GM19025 (cell line): ENCODE data around the gene PIWIL4.

Experiments
- ATAC-seq: cut with Tn5 transposase; IDR thresholded peaks from one replicate; pipeline ENCODE4 v1.9.1; 2021; ENCODE audit warnings: mild to moderate bottlenecking, low read depth, moderate library complexity; ENCODE audit not compliant: unreplicated experiment

The PIWIL4 gene

GRCh38 chr11:94567181-94567670 lies at the start of gene PIWIL4:
Gene PIWIL4, plus strand, starts transcription at chr11:94567368. Its CDS starts 151 bp downstream, at chr11:94567519.
- ATAC-seq: no peak

DNA sequence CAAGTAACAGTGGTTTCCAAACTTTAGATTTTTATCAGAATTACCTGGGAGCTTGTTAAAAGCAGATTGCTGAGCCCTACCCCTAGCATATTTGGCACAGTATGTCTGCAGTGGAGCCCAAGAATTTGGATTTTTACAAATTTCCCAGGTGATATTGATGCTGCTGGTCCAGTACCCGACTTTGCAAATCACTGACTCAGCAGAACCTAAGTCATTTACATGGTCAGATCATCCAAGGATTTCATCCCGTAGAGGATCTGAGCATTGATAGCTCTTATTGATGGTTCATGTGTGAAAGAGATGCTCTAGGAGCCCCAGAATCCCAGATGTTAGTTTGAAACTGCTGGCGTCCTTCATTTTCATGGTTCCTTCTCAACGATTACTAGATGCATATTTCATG lies 48.9 kb upstream of the PIWIL4 start:
- no peak for ATAC-seq

GRCh38 chr11:94519478-94520084 lies 47.6 kb upstream of the PIWIL4 start:
- ATAC-seq: no peak

- no peak for ATAC-seq
Measured at GRCh38 chr11:94521684-94522083, 45.5 kb upstream of the PIWIL4 start.

DNA sequence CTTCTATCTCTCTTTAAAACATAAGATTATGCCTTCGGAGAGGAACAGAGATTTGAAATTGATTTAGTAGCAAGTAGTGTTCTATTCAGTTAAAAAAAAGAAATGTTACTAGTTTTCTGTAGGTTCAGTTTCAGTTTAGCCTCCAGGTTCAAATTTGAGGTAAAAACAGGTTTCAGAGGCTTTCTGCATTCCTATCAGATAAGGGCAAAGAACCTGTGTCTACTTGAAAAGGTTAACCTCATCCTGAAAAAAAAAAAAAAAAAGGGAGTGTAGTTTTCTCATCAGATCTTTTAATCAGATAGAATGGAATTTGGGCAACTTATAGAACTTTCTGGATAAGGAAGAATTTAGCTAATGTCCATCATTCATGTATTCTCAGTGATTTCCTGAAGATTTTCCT lies 42.8 kb upstream of the PIWIL4 start:
- no peak for ATAC-seq

- no peak for ATAC-seq
Measured at GRCh38 chr11:94525546-94526324, 41.4 kb upstream of the PIWIL4 start.

GRCh38 chr11:94526645-94527438 lies 40.3 kb upstream of the PIWIL4 start:
- no peak for ATAC-seq

DNA sequence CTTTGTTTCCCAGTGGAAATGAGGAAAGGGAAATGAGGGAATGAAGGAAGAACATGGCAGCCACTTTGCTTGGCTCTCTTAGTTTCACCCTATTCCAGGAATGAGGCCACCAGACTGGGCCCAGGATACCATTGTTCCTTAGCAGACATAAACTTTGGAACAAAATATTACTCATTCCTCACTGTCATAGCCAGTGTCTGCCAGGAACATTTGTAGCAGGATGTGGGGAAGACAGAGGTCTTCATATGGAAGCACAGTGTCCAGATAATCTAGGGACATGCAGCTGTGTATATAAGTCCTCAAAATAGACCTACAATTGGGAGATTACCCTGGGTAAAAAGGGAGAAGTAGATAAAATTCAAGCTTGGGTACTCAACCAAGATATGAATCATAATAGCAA lies 38.6 kb upstream of the PIWIL4 start:
- ATAC-seq: no peak

GRCh38 chr11:94532211-94532610 lies 35.0 kb upstream of the PIWIL4 start:
- ATAC-seq: no peak

GRCh38 chr11:94533206-94533605 lies 34.0 kb upstream of the PIWIL4 start:
- no peak for ATAC-seq

DNA sequence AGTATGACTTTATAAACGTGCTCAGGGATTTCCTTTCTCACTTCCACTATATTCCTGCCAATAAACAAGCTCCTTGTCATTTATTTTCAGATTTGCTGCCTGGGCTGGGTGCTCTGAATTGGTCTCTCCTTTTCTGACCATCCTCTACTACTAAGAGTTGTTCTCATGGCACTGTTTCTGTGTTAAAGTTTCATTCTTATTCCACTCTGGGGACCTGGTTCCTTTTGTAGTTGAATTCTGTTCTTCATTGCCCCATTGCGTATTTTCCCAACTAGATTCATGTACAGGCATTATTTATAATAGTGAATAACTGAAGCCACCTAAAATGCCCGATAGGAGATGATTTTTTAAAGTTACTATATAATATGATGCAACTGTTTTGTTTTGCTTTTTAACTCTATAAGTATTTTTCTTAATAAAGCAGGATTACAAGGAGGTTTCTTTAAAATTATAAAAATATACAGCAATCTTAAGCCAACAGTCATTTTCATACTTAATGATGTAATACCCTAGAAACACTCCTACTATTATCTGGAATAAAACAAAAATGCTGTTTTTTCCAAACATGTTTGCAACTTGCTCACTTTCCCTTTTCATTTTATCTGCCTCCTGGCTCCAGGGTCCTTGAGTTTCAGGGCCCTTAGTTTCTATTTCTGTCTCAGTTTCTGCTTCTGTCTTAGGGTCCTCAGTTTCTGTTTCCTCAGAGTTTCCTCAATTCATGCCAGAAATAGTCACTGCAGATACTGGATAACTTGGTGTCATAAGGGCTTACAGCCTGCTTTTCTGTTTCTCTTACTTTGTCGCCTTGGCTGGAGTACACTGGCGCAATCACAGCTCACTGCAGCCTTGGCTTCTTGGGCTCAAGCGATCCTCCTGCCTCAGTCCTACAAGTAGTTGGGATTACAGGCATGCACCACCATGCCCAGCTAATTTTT lies 33.2 kb upstream of the PIWIL4 start:
- no peak for ATAC-seq

- no peak for ATAC-seq
Measured at GRCh38 chr11:94536386-94536785, 30.8 kb upstream of the PIWIL4 start.

DNA sequence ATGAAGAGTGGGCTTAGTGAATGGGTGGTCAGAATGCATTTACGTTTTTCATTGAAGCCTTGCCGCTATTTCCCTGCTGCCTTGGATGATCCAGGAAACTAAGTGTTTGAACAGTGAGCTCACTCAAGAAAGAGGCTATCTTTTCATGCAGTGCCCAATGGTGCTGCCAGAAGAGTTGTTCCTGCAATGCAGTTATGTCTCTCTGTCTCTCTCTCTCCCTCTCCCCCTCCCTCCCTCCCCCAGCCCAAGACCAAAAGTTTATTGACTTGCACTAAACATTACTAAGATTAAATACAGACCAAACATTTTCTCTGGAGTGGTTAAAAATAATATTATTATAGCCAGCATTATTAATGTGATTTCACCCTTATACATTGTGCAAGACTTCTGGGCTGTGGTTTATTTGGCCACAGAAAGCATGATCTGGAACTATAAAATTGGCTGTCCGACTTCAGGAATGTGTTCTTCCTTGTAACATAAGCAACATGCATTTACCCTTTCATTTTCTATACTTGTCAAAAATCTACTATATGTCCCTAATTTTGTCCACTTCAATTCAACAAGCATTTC lies 30.1 kb upstream of the PIWIL4 start:
- ATAC-seq: no peak

DNA sequence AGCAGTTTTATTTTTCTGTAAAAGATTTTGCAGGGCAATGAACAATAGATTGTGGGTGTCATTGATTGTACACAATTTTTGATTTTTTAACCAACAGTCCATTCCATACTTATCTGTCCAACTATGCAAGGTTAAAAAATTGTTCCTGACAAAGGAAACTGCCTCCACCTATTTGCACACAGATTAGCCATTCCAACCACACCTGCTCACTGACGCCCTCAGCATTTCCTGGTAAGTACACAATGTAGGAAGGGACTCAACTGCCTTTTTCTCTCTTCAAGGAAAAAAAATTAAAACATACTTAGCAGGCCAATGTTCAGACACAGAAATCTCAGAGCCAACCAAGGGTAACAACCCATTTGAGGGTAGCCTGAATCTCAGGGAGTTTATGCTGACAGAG lies 27.7 kb upstream of the PIWIL4 start:
- ATAC-seq: no peak

DNA sequence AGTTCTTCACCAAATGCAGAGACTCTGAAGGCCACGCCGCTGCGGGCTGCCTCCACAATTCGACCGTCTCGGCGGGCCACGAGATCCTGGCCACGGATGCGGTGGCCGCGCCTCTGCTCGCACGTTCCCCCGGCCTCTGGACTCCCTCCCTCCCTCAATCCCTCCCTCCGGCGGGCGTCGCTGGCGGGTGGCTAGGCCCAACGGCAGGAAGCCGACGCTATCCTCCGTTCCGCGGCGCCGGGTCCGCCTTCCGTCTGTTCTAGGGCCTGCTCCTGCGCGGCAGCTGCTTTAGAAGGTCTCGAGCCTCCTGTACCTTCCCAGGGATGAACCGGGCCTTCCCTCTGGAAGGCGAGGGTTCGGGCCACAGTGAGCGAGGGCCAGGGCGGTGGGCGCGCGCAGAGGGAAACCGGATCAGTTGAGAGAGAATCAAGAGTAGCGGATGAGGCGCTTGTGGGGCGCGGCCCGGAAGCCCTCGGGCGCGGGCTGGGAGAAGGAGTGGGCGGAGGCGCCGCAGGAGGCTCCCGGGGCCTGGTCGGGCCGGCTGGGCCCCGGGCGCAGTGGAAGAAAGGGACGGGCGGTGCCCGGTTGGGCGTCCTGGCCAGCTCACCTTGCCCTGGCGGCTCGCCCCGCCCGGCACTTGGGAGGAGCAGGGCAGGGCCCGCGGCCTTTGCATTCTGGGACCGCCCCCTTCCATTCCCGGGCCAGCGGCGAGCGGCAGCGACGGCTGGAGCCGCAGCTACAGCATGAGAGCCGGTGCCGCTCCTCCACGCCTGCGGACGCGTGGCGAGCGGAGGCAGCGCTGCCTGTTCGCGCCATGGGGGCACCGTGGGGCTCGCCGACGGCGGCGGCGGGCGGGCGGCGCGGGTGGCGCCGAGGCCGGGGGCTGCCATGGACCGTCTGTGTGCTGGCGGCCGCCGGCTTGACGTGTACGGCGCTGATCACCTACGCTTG lies 23.2 kb upstream of the PIWIL4 start, which contains the start of gene FUT4:
Gene FUT4, plus strand, starts transcription at position 227 of the 951 bp plus-strand sequence. Its CDS starts 213 bp downstream, at position 440.
- ATAC-seq: peak; percentile 87

DNA sequence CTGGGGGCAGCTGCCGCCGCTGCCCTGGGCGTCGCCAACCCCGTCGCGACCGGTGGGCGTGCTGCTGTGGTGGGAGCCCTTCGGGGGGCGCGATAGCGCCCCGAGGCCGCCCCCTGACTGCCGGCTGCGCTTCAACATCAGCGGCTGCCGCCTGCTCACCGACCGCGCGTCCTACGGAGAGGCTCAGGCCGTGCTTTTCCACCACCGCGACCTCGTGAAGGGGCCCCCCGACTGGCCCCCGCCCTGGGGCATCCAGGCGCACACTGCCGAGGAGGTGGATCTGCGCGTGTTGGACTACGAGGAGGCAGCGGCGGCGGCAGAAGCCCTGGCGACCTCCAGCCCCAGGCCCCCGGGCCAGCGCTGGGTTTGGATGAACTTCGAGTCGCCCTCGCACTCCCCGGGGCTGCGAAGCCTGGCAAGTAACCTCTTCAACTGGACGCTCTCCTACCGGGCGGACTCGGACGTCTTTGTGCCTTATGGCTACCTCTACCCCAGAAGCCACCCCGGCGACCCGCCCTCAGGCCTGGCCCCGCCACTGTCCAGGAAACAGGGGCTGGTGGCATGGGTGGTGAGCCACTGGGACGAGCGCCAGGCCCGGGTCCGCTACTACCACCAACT lies 22.4 kb upstream of the PIWIL4 start:
- ATAC-seq: no peak

GRCh38 chr11:94545264-94546161 lies 21.7 kb upstream of the PIWIL4 start:
- ATAC-seq: no peak
